ENCODE data around the gene C17orf113. TPM values are rescaled to one million over a fixed set of nuclear protein-coding genes. Genes with fewer than 3 reads are reported as not detected.

The C17orf113 gene
- total RNA-seq, 1 experiment from 2014 or later: 0.74 TPM

DNA sequence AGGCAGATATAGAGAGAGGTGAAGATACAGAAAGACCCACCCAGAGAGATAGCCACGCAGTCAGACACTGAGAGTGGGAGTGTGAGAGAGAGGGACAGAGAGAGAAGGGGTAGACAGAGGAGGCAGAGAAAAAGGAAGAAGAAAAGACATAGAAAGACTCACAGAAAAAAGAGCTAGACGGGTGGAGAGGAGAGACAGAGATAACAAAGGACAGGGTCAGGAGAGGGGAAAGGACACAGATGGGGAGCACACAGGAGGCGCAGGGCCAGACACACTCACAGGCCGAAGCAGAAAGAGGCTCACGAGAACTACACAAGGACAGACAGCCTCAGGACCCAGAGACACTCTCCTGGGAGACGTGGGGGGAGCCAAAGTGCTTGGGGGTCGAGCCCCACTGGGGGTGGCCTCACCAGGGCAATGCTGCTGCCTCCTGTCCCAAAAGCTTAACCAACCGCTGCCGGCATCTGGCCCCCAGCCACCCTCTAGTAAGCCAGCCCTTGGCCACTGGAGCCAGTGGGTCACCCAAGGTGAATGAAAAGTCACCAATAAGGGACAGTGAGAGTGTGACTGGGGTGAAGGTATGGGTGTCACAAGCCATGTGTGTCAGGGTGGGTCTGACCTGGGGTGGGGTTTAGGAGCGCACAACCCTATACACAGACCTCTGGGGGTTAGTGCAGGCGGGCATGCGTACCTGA is 44.1 kb upstream of the C17orf113 start:
- CTCF ChIA-PET: no interaction called here
- POLR2A ChIA-PET: interaction anchor here (0.6 kb wide), 1 partner anchor 46 kb away, joined by 6 read pairs; no protein-coding TSS in a partner anchor

DNA sequence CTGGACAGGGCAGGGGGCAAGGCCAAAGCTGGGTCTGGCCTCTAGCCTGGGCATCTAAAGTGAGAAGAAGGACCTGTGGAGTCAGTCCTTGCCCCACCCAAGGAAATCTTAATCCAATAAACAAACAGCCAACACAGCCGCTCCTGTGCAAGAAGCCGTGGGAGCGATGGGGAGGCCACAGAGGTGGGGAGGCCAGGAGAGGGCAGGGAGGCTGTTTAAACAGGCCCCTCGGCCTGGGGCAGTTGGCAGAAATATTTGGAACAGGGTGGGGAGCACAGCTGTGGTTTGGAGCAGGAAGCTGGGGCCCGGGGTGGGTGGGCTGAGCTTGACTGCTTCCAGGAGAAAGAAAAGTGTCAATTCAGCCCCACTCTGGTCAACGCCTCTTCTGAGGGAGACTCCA is 42.5 kb upstream of the C17orf113 start:
- DNase-seq (ENCODE audit: low read depth, low spot score) (no peak), ATAC-seq (no peak)
- Histone ChIP-seq H3K4me1 (ENCODE audit: control insufficient read depth, insufficient read depth, low read length) (no peaks in the 10 kb centered on the region), H3K4me3 (ENCODE audit: low read depth in 2 of 2, low read length in 2 of 2) (no peak overlapping the region), H3K27ac (ENCODE audit: low read length) (no peak overlapping the region), H3K27me3 (ENCODE audit: control insufficient read depth, insufficient read depth, low read length) (no peaks in the 10 kb centered on the region), H3K9me3 (ENCODE audit: control insufficient read depth, insufficient read depth, low read depth, low read length) (no peaks in the 10 kb centered on the region), H3K36me3 (ENCODE audit: control insufficient read depth, insufficient read depth, low read length) (no peaks in the 10 kb centered on the region)
- ChIA-PET CTCF (no interaction called here), POLR2A (no interaction called here)
- in situ Hi-C loops (cut with HindIII; ENCODE audit: low pct_unique_long_range_greater_than_20kb, low sequenced_read_pairs): no loop called here
- no TSS peak for BruUV-seq (replicated peaks)
- intact Hi-C loops (cut with micrococcal nuclease; ENCODE audit: unreplicated experiment): no loop called here
- TF ChIP-seq, protein P1, sequence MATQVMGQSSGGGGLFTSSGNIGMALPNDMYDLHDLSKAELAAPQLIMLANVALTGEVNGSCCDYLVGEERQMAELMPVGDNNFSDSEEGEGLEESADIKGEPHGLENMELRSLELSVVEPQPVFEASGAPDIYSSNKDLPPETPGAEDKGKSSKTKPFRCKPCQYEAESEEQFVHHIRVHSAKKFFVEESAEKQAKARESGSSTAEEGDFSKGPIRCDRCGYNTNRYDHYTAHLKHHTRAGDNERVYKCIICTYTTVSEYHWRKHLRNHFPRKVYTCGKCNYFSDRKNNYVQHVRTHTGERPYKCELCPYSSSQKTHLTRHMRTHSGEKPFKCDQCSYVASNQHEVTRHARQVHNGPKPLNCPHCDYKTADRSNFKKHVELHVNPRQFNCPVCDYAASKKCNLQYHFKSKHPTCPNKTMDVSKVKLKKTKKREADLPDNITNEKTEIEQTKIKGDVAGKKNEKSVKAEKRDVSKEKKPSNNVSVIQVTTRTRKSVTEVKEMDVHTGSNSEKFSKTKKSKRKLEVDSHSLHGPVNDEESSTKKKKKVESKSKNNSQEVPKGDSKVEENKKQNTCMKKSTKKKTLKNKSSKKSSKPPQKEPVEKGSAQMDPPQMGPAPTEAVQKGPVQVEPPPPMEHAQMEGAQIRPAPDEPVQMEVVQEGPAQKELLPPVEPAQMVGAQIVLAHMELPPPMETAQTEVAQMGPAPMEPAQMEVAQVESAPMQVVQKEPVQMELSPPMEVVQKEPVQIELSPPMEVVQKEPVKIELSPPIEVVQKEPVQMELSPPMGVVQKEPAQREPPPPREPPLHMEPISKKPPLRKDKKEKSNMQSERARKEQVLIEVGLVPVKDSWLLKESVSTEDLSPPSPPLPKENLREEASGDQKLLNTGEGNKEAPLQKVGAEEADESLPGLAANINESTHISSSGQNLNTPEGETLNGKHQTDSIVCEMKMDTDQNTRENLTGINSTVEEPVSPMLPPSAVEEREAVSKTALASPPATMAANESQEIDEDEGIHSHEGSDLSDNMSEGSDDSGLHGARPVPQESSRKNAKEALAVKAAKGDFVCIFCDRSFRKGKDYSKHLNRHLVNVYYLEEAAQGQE (IDR thresholded peaks at IDR 0.05; ENCODE audit: insufficient read depth in 1 of 2, low read depth in 2 of 2, low read length in 1 of 2): no peak
- no peak for TF ChIP-seq POLR2AphosphoS5 (IDR thresholded peaks at IDR 0.05; ENCODE audit: low read depth, low read length)
- no peak for TF ChIP-seq TCF7L2 (IDR thresholded peaks at IDR 0.05; ENCODE audit: low read depth, low read length)
- TF ChIP-seq, protein P2, sequence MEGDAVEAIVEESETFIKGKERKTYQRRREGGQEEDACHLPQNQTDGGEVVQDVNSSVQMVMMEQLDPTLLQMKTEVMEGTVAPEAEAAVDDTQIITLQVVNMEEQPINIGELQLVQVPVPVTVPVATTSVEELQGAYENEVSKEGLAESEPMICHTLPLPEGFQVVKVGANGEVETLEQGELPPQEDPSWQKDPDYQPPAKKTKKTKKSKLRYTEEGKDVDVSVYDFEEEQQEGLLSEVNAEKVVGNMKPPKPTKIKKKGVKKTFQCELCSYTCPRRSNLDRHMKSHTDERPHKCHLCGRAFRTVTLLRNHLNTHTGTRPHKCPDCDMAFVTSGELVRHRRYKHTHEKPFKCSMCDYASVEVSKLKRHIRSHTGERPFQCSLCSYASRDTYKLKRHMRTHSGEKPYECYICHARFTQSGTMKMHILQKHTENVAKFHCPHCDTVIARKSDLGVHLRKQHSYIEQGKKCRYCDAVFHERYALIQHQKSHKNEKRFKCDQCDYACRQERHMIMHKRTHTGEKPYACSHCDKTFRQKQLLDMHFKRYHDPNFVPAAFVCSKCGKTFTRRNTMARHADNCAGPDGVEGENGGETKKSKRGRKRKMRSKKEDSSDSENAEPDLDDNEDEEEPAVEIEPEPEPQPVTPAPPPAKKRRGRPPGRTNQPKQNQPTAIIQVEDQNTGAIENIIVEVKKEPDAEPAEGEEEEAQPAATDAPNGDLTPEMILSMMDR (IDR thresholded peaks at IDR 0.05): no peak
- TF ChIP-seq SIN3A (IDR thresholded peaks at IDR 0.05; ENCODE audit: borderline replicate concordance, insufficient read depth, low read depth, low read length): no peak

More for the DNA sequence above, 44.1 kb upstream of the C17orf113 start:
- Histone ChIP-seq H3K27ac (ENCODE audit: low read length) (no peak overlapping the region), H3K4me3 (ENCODE audit: low read depth in 2 of 2, low read length in 2 of 2) (no peak overlapping the region), H3K27me3 (ENCODE audit: control insufficient read depth, insufficient read depth, low read length) (no peaks in the 10 kb centered on the region), H3K9me3 (ENCODE audit: control insufficient read depth, insufficient read depth, low read depth, low read length) (no peaks in the 10 kb centered on the region), H3K36me3 (ENCODE audit: control insufficient read depth, insufficient read depth, low read length) (no peaks in the 10 kb centered on the region), H3K4me1 (ENCODE audit: control insufficient read depth, insufficient read depth, low read length) (no peaks in the 10 kb centered on the region)
- in situ Hi-C loops (cut with HindIII; ENCODE audit: low pct_unique_long_range_greater_than_20kb, low sequenced_read_pairs): no loop called here
- DNase-seq (ENCODE audit: low read depth, low spot score): no peak
- intact Hi-C loops (cut with micrococcal nuclease; ENCODE audit: unreplicated experiment): no loop called here
- TF ChIP-seq, protein P2 (IDR thresholded peaks at IDR 0.05): no peak
- TF ChIP-seq, protein P1 (IDR thresholded peaks at IDR 0.05; ENCODE audit: insufficient read depth in 1 of 2, low read depth in 2 of 2, low read length in 1 of 2): no peak
- TF ChIP-seq POLR2AphosphoS5 (IDR thresholded peaks at IDR 0.05; ENCODE audit: low read depth, low read length) (no peak), TCF7L2 (IDR thresholded peaks at IDR 0.05; ENCODE audit: low read depth, low read length) (no peak), SIN3A (IDR thresholded peaks at IDR 0.05; ENCODE audit: borderline replicate concordance, insufficient read depth, low read depth, low read length) (no peak)
- BruUV-seq (replicated peaks): no TSS peak
- ATAC-seq: no peak

Data from Panc1 (cell line).